A673 (cell line): Measurements from ENCODE around the gene IL4R.

Experiments
- EZH2 ChIP-seq: fragments of 200-600 bp; sonication (generic); IDR thresholded peaks from 2 replicates; pipeline ENCODE4 v1.6.1; 2017; ENCODE audit warnings: borderline replicate concordance, low read depth, mild to moderate bottlenecking, mixed read lengths, antibody characterized with exemption, low read length; ENCODE audit not compliant: poor library complexity, severe bottlenecking
- TF ChIP-seq, protein P1 (sequence below): fragments of 300-800, 200-600 bp; sonication (generic); conservative IDR thresholded peaks from 2 replicates; pipeline ENCODE4 v1.5.1; 2017; ENCODE audit warnings: low read depth, mild to moderate bottlenecking, antibody characterized with exemption, low read length, moderate library complexity, mixed read lengths

DNA sequence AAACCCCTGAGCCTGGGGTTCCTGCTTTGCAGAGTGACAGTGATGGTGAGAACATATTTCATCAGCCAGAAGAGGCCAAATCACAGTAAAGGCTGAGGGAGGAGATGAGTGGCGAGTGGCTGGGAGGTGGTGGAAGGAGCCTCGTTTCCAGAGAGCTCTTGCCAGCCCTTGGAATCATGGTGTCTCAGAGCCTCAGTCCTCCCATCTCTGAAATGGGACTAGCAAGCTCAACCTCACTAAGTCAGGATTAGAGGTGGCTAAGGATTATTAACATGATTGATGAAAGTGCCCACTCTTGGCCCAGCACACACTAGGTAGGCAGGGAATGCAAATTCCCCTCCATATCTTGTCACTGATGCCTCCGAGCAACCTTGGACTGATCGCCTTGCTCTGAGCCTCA is 43.0 kb downstream of the IL4R start:
- TF ChIP-seq, protein P1, sequence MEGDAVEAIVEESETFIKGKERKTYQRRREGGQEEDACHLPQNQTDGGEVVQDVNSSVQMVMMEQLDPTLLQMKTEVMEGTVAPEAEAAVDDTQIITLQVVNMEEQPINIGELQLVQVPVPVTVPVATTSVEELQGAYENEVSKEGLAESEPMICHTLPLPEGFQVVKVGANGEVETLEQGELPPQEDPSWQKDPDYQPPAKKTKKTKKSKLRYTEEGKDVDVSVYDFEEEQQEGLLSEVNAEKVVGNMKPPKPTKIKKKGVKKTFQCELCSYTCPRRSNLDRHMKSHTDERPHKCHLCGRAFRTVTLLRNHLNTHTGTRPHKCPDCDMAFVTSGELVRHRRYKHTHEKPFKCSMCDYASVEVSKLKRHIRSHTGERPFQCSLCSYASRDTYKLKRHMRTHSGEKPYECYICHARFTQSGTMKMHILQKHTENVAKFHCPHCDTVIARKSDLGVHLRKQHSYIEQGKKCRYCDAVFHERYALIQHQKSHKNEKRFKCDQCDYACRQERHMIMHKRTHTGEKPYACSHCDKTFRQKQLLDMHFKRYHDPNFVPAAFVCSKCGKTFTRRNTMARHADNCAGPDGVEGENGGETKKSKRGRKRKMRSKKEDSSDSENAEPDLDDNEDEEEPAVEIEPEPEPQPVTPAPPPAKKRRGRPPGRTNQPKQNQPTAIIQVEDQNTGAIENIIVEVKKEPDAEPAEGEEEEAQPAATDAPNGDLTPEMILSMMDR = no peak
- no peak for TF ChIP-seq EZH2
